Dedifferentiated amniotic fluid mesenchymal stem cell (primary cell): Measurements from ENCODE around the gene CPEB2.

Experiments
- DNase-seq: peaks from one replicate; pipeline ENCODE4 v3.0.0-alpha.2; 2016; ENCODE audit errors: extremely low spot score

CPEB2 gene

GRCh38 chr4:15117270-15117946 is 115.1 kb downstream of the CPEB2 start:
- no peak for DNase-seq

- no peak for DNase-seq
These were observed 116.0 kb downstream of the CPEB2 start for GRCh38 chr4:15118292-15118691.
